NT2/D1 (cell line): ENCODE measurements around the gene ZMYND15.

Source experiments
- YY1 ChIP-seq: IDR thresholded peaks from 2 replicates; pipeline ENCODE4 v1.6.1; 2011; ENCODE audit not compliant: insufficient read length, insufficient read depth
- ZNF274 ChIP-seq: IDR thresholded peaks from 2 replicates; pipeline ENCODE4 v1.6.1; 2011; ENCODE audit warnings: mild to moderate bottlenecking, low read depth, low read length

DNA sequence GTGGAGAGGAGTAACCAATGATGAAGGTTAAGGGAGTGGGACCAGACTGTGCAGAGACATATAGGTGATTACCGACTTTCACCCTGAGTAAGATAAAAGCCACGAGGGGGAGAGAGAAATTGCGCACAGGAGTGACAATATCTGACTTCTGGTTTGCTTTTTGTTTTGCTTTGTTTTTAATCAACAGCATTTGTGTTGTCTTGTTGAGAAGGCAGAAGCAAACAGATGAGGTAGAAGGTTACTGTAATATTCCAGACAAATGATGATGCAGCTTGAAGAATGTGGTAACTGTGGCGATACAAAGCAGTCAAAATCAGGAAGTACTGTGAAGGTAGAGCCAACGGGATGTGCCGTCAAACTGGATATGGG lies 43.2 kb upstream of the ZMYND15 start:
- TF ChIP-seq YY1 (no peak), ZNF274 (no peak)
